Measurements from ENCODE around the gene CAMSAP3.

The CAMSAP3 gene

GRCh38 chr19:7629347-7630054 is 33.8 kb downstream of the CAMSAP3 start, which contains the start of the genes PET100 and XAB2:
Gene PET100 (plus strand): TSS chr19:7629793. CDS start chr19:7629834, 41 bp downstream.
Gene XAB2 (minus strand): TSS chr19:7629545. CDS start chr19:7629527, 18 bp downstream.
- no peak for TF ChIP-seq CTCF (IDR thresholded peaks at IDR 0.05; ENCODE audit: extremely low read depth, insufficient read depth, missing control alignments)

GRCh38 chr19:7631577-7631976 is 35.9 kb downstream of the CAMSAP3 start:
- no peak for TF ChIP-seq CTCF (IDR thresholded peaks at IDR 0.05; ENCODE audit: extremely low read depth, insufficient read depth, missing control alignments)
- in situ Hi-C loops (cut with MboI; ENCODE audit: low pct_unique_long_range_greater_than_20kb, low sequenced_read_pairs, unreplicated experiment) = no loop called here
- no peak for DNase-seq (ENCODE audit: low spot score)

More at GRCh38 chr19:7629347-7630054, 33.8 kb downstream of the CAMSAP3 start, which contains the start of the genes PET100 and XAB2:
- in situ Hi-C loops (cut with MboI; ENCODE audit: low pct_unique_long_range_greater_than_20kb, low sequenced_read_pairs, unreplicated experiment) = no loop called here
- DNase-seq (ENCODE audit: low spot score) = peak; percentile 100

- in situ Hi-C loops (cut with MboI; ENCODE audit: low pct_unique_long_range_greater_than_20kb, low sequenced_read_pairs, unreplicated experiment) = no loop called here
- no peak for TF ChIP-seq CTCF (IDR thresholded peaks at IDR 0.05; ENCODE audit: extremely low read depth, insufficient read depth, missing control alignments)
These were observed 36.9 kb downstream of the CAMSAP3 start for GRCh38 chr19:7632340-7633203.

GRCh38 chr19:7633698-7634097 is 38.0 kb downstream of the CAMSAP3 start, which contains the start of gene PCP2:
Gene PCP2 (minus strand): TSS chr19:7633719. CDS start chr19:7633457, 262 bp downstream.
- TF ChIP-seq CTCF (IDR thresholded peaks at IDR 0.05; ENCODE audit: extremely low read depth, insufficient read depth, missing control alignments) = no peak
- no peak for DNase-seq (ENCODE audit: low spot score)

More at GRCh38 chr19:7632340-7633203, 36.9 kb downstream of the CAMSAP3 start:
- no peak for DNase-seq (ENCODE audit: low spot score)

GRCh38 chr19:7635670-7636069 is 40.0 kb downstream of the CAMSAP3 start:
- no peak for DNase-seq (ENCODE audit: low spot score)
- TF ChIP-seq CTCF (IDR thresholded peaks at IDR 0.05; ENCODE audit: extremely low read depth, insufficient read depth, missing control alignments) = no peak
- in situ Hi-C loops (cut with MboI; ENCODE audit: low pct_unique_long_range_greater_than_20kb, low sequenced_read_pairs, unreplicated experiment) = no loop called here

More at GRCh38 chr19:7633698-7634097, 38.0 kb downstream of the CAMSAP3 start, which contains the start of gene PCP2:
- in situ Hi-C loops (cut with MboI; ENCODE audit: low pct_unique_long_range_greater_than_20kb, low sequenced_read_pairs, unreplicated experiment) = no loop called here

- TF ChIP-seq CTCF (IDR thresholded peaks at IDR 0.05; ENCODE audit: extremely low read depth, insufficient read depth, missing control alignments) = no peak
- DNase-seq (ENCODE audit: low spot score) = no peak
- in situ Hi-C loops (cut with MboI; ENCODE audit: low pct_unique_long_range_greater_than_20kb, low sequenced_read_pairs, unreplicated experiment) = no loop called here
These were observed 40.6 kb downstream of the CAMSAP3 start for GRCh38 chr19:7636317-7636690.

Data from GM13977 (cell line).